OCI-M2 (cell line): ENCODE data around the gene MRPL49.
A peak's percentile ranks its signal among the peaks of the same experiment; 100 is the strongest.
"Not testable (repeated sequence)": the region's sequence is repeated elsewhere in the genome, so short reads cannot be mapped to it uniquely, and the experiment has no call there.

Experiments used
- DNase-seq: peaks from one replicate; lab custom pipeline; 2025; ENCODE audit not compliant: unreplicated experiment; lab: John Stamatoyannopoulos, UW

Gene MRPL49

DNA sequence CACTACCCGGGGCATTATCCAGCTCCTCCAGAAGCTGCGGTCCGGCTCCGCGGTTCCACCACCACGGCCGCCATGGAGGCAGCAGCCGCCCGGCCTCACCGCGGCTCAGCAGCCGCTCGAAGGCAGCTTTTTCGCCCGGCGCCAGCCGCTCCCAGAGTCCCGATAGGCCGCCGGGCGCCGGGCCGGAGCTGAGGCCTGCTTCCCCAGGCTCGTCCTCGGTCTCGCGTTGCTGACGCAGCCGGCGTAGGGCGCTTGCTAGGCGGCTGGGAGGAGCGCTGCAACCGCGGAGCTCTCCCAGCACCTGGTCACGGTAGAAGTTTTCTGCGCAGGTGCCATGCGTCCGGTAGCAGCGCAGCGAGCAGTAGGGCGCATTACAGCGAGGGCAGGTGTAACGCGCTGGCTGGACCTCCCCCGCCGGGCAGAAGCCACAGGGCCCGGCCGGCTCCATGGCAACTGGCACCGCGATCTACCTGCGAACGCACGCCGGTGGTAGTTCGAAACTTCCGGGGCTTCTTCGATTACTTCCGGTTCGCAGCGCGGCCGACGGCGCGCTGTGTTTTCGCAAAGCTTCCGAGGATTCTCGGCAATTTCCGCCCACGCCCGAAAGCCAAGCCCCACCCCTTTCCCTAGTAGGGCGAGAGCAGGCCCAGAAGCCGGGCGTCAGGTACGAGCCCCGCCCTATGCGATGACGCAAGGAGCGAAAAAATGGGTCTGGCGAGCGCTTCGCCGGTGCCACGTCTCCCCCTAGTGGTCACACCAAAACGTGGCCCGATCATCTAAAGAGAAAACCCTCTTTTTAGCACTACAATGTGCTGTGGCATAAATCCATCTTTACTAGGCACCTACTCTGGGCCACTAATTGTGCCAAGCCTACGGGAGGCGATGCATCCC, 4.7 kb upstream of the MRPL49 start, which contains the start of gene ZNHIT2:
ZNHIT2 (minus strand) TSS at position 496 of the 891 bp plus-strand sequence; CDS start at position 448, 48 bp downstream.
- DNase-seq = peak; percentile 88

DNA sequence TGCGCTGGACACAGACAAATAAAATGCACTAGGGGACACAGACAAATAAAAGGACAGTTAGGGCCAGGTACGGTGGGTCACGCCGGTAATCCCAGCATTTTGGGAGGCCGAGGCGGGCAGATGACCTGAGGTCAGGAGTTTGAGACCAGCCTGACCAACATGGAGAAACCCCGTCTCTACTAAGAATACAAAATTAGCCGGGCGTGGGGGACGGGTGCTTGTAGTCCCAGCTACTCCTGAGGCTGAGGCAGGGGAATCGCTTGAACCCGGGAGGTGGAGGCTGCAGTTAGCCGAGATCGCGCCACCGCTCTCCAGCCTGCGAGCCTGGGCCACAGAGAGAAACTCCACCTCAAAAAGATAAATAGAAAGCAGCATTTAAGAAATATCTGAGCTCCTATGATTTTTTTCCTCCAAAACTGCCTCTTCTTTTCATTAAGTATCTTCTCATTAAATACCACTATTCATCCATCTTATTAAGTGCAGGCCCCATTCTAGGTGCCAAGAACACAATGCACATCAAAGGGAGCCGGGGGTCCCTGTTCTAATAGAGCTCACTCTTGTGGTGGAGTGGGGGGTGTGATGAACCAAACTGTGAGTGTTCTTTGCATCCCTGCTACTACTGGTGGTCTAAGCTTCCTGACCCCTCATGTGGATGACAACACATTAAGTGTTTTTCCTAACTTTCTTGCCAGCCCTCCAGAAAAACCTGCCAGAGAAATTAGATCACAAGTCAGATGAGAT, 3.9 kb upstream of the MRPL49 start:
- DNase-seq = no peak

DNA sequence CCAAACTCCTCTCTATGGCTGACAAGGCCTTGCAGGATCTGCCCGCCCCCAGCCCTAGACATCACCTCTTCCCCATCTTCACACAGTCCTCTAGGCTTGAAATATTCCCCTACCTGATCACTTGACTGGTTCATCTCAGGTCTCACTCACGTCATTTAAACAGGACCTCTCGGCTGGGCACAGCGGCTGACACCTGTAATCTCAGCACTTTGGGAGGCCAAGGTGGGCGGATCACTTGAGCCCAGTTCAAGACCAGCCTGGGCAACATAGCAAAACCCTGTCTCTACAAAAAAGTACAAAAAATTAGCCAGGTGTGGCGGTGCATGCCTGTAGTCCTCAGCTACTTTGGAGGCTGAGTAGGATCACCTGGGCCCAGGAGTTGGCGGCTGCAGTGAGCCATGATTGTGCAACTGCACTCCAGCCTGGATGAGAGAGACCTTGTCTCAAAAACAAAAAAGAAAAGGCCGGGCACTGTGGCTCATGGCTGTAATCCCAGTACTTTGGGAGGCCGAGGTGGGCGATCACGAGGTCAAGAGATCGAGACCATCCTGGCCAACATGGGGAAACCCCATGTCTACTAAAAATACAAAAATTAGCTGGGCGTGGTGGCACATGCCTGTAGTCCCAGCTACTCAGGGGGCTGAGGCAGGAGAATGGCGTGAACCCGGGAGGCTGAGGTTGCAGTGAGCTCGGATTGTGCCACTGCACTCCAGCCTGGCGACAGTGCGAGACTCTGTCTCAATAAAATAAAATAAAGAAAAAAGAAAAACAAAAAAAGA, 3.0 kb upstream of the MRPL49 start:
- DNase-seq = not testable (repeated sequence)

DNA sequence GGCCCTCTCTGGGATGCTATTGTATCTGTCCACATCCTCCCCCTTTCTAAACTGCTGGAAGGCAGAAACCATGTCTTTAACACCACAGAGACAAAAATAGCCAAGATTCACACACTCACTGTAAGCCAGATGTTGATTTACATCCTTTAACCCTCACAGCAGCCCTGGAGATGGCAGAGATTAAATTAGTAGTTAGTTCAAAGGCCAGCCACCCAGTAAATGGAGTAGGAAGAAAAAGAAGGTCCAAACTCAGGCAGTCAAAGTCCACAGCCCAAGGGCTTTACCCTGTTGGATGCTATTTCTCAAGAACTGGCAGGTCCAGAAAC, 2.5 kb upstream of the MRPL49 start:
- no peak for DNase-seq

DNA sequence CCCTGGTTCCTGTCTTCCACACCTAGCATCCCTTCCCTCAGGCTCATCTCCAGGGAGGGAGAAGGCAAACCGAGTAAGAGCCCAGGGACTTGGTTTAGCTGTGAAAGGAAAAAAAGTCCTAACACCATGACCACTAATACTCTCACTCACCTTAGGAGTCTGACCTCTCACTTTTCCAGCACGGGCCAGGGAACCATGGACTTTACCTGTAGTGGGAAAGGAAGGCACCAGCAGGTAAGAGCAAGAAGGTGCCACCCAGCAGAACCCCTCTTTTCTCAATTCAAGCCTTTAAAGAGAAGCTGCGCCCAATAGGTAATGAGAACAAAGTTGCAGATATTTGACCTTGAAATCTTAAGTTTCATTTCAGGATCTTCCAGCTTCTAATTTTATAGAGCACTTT, 1.3 kb upstream of the MRPL49 start:
- no peak for DNase-seq

DNA sequence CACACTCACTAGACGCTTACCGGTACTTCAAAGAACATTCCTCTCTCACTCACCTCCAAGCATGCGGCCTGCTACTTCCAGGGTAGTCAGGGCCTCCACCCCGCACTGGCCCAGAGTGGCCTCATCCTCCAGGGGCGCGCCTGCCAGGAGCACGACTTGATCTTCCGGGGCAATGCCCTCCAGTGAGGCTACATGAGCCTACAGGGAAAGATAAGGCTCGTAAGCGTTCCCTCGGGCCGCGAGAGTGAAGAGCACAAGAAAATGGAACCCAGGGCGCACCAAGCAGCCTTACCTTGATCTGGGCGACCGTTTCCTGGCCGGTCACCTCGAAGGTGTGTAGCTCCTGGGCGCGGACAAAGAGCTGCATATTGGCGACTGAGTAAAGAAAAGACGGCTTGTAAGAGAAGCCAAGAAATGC, 665 bp upstream of the MRPL49 start:
- DNase-seq = no peak

DNA sequence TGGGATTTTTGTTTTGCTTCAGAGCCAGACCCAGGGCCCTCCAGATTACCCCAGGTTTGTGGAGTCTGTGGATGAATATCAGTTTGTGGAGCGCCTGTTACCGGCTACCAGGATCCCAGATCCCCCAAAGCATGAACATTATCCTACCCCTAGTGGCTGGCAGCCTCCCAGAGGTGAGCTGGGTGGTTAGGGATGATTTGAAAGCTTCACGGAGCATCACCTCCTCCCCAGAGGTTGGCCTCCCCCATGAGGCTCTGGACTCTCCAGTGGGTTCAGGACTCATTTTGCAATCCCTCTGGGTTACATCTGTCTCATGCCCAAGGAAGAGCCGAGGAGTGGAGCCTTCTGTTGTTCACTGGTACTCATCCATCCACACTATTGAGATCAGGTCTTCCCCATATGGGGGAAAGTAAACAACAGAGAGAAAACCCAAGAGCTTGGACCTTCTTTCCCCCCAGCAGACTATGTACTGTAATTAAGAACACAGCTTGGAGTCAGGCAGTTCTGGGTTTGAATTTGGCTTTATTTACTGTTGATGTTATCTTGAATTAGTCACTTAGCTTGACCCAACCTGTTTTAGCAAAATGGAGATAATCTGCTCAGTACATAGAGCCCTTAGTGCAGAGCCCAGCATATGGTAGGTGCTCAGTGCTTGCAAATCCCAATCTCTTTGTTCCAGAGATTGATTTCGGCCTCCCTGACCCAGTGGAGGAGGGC, 2.5 kb downstream of the MRPL49 start:
- DNase-seq = no peak

DNA sequence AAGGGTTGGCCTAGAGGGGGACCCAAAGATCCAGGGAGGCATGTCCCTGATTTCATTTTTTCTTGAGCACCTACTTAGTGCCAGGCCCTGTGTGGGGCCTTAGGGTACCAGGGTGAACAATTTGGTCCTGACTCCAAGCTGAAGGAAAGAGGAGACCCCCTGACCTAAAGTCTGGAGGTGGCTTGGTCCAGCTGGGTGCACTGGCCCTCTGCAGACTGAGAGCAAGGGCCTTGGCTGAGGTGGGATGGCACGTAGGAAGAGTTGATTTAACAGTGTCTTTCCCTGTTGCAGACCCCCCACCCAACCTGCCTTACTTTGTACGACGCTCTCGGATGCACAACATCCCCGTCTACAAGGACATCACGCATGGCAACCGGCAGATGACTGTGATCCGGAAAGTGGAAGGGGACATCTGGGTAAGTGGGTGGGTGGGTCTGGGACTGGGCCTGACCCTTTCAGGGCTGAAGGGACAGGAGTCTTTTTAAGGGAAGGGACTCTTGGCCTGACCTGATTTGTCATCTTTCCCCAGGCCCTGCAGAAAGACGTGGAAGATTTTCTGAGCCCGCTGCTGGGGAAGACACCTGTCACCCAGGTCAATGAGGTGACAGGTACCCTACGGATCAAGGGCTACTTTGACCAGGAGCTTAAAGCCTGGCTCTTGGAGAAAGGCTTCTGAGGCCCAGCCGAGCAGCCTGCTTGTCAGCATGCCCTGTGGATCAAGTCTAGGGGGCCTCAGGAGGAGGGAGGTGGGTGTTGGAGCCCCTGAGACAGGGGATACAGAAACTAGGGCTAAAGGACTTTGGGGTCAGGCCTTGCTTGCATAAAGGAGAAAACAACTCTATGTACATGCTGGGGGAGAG, 3.3 kb downstream of the MRPL49 start:
- no peak for DNase-seq

DNA sequence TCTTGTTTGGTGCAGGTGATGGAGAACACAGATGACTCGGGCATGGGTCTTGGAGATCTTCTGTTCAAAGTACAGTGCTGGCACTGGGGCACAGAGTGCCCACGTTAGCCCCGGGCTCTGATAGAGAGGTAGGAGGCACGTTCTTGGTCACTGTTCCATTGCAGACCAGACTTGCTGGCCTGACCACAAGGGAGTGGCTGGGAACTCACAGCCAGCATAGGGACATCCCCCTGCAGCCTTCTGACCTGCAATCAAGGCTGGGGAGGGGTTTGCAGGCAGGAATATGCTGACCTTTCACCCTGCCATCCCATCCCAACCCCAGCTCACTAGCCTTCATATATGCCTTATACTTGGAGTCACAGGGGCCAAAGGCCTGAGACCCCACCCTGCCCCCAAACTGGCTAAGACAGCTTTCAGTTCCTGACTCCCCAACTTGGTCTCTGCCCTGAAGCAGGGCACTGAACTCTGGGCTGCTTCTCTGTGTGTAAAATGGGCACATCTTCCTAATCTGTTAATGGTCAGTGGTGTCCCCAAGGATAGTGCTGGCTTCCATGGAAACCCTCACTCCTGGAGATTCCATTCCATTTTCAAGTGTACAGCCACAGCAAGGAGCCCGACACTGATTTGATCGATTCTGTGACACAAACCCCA, 4.6 kb downstream of the MRPL49 start:
- DNase-seq = no peak

DNA sequence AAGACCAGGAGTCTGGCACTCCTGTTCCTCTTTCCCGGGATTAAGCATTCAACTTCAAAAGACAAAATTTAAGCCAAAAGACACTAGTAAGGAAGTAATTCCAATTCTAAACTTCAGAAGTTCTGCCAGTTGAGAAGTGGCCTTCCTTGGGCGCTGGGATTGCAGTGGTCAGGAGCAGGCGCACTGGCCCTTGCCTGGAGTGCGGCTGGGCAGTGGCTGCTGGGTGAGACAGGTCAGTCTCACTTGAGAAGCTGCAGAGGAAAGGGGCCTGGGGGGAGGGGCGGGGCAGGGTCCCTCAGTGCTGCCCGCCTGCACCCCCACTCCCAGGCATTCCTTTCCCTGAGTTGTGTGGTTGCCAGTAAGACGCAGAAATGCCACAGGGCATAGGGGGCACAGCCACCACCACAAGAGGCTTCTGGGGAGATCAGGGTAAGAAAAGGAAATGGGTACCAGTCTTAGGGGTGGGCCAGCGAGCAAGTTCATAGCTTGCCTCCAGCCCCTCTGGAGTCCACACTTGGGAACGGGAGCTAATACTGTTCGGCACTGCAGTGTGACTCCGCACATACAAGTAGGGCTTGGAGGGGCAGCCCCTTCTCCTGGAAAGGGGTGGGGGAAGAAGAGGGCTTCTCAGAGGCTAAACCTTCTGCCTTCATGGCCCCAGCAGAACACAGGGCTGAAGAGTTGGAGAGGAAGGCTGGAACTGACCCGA, 5.5 kb downstream of the MRPL49 start:
- no peak for DNase-seq

DNA sequence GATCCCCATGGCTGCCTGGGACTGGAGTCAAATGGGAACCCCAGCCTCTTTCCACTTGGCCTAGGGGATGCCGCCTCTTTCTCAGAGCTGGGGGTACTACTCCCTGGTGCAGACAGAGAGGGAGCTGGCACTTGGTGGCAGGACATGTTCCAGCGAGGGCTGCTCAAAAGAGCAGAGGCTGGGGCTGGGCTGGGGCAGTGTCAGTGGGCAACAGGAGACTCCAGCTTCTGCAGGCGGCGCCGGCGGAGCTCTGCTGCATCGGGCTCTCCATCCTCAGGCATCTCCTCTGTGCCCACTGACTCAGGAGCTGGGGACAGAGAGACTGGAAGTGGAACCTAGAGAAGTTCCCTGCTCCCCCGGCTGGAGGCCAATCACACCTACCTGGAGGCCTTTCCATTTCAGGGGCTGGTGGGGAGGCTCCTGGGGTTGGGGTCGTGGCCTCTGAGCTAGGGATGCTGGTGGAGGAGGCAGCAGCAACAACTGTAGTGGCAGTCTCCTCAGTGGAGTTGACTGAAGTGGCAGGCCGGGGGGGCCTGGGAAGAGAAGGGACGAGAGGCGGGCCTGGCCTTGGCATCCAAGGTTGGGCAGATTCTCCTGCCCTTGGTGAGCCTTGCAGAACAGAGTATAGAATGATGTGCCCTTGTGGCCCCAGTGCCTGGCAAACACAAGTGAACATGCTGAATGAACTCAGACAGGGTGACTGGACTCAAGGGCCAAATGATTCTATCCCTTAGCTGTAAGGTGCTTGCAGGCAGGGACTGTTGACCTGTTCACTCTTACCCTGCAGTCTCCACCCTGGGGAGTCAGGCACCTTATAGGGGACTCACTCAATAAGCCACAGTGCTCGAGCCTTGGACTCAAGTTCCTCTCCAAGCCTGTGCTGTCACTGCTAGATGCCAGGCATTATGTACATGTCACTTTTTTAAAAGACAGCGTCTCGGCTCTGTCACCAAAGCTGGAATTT, 6.3 kb downstream of the MRPL49 start:
- DNase-seq = no peak

DNA sequence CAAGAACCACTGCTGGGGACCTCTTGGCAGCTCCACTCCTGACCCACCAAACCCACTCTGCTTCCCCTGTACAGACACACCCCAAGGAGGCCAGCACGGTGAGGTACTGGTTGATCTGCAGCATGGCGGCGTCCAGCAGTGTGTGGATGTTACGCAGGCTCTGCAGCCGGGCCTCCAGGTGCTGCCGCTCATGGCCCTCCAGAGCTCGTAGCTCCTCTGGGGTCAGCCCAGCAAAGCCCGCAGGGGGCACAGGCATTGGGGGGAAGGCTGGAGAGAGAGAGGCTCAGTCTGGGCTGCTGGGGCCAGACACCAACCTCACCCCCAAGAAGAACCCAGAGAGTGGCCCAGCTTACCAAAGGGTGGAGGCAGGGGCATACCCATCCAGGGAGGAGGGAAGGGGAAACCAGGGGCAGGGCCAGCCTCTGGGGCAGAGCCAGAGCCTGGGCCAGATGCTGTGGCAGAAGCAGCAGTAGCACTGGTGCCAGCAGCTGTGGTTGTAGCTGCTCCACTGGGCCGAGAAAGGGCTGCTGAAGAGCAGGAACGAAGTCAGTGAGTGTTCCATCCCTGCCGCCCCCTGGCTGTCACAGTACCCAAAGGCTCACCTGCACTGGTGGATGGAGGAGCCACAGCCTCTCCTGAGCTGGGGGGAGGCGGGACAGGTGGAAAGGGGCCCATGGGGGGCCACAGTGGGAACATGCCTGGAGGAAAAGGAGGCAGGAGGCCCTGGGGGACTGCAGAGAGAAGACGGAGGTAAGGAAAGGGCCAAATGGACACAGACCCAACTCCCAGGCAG, 7.7 kb downstream of the MRPL49 start:
- DNase-seq = no peak

DNA sequence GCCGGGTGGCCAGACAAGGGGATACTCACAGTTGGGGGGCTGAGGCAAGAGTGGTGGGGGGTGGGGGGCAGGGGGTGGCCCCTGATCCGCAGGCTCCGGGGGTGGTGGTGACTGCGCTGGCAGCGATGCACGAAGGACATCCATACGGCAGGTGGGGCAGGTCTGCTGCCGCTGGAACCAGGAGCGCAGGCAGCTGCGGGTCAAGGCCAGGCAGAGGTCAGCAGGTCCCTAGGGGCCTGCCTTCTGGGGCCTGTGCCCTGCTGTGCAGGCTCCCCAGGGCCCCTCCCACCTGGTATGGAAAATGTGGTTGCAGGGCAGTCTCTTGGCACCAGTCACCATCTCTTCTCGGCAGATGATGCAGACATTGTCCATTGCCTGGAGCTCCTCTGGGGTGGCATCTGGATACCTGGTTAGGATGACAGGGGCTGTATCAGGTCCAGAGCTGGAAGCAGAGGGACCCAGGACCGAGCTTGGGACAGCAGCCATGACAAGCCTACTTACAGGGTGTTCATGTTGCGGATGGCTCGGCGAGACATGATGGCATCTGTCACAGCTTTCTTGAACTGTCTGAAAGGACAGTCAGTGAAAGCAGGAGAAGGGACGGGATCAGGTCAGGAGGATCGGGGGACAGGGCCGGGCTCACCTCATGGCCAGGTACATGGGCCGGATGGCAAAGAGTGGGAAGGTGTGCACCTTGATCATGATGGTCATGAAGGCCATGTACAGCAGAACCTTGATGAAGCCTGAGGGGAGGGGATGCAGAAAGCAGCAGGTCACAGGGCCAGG, 8.7 kb downstream of the MRPL49 start:
- DNase-seq = no peak

DNA sequence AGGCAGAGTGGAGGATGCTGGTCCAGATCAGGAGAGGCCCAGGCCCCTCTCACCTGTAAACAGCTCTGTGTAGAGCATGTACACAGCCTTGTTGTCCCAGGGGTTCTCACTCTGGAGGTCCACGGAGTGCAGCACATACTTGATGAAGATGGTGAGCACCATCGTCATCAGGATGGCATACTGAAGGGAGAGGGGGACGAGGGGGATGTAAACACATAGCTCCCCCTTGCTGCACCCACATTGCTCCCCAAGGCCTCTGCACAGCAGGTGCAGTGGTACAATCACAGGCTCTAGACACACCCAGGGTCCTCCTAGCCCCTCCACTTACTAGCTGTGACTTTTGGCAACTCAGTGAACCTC, 9.3 kb downstream of the MRPL49 start:
- DNase-seq = no peak

DNA sequence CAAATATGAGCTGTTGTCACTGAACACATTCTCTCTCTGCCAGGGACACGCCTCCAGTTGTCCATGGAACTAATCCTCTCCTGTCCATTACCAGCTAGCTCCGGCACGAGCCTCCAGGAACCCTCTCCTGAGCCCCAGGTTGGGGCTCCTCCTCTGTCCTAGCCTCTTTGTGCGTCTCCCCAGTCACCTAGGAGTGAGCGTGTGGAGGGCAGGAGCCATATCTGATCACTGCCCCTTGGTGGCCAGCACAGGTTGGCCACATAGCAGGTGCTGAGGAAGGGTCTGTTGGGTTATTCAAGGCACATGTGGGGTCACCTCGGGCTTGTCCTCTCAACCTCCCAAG, 9.7 kb downstream of the MRPL49 start:
- no peak for DNase-seq

DNA sequence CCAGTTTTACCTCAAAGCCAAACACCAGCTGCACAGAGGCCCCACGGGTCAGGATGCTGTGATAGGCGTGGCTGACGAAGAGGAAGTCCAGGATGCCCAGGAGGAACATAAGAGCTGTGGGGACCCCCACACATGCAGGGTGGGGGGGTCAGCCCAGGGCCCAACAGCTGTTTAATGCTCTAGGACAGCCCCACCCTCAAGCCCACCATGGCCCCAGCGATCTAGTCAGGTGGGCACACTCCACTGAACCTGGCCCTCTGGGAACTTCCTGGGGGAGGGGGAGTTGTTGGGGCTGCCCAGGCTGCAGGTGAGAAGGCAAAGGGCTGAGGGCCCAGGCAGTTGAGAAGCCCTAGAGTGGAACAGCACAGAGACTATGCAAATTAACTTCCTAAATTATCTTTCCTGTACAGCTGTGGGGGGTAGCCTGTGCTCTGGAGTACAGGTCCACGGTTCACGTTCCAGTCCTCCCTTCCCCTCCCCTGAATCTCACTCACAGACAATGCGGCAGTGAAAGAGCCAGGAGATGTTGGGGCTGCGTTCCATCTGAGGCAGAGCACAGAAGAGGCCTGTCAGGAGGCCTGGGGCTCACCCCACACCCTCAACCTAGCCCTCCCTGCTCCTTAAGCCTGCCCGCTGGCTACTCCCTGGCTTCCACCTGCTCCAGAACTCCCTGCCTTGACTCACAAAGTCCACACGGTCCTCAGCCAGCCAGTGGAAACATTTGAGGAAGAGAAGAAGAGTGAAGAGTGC, 10.3 kb downstream of the MRPL49 start:
- no peak for DNase-seq
